ENCODE results near the gene SUN2.

SUN2 gene

GRCh38 chr22:38788846-38789245, 33.0 kb upstream of the SUN2 start:
- peaks cover 7% of the 10 kb centered on the region for H3K4me1 Mint-ChIP-seq
- no peak overlapping the region for H3K27ac Mint-ChIP-seq (ENCODE audit: low read depth)
- ATAC-seq (replicated peaks; ENCODE audit: extremely low read depth, poor library complexity, severe bottlenecking) (no peak), DNase-seq (ENCODE audit: low spot score in 2 of 2) (no peak)
- no peaks in the 10 kb centered on the region for H3K27me3 Mint-ChIP-seq
- H3K36me3 Mint-ChIP-seq (ENCODE audit: insufficient read depth), result peaks cover 1% of the 10 kb centered on the region
- no peak overlapping the region for H3K4me3 Mint-ChIP-seq
- no peaks in the 10 kb centered on the region for H3K9me3 Mint-ChIP-seq

GRCh38 chr22:38788021-38788816, 32.4 kb upstream of the SUN2 start:
- Mint-ChIP-seq H3K9me3 (no peaks in the 10 kb centered on the region), H3K27me3 (no peaks in the 10 kb centered on the region), H3K27ac (ENCODE audit: low read depth) (no peak overlapping the region), H3K36me3 (ENCODE audit: insufficient read depth) (peaks cover 1% of the 10 kb centered on the region), H3K4me1 (peaks cover 7% of the 10 kb centered on the region), H3K4me3 (no peak overlapping the region)
- DNase-seq (ENCODE audit: low spot score in 2 of 2), result no peak
- ATAC-seq (replicated peaks; ENCODE audit: extremely low read depth, poor library complexity, severe bottlenecking), result no peak

GRCh38 chr22:38786631-38787030, 30.8 kb upstream of the SUN2 start:
- no peak for DNase-seq (ENCODE audit: low spot score in 2 of 2)
- H3K4me1 Mint-ChIP-seq, result peaks cover 7% of the 10 kb centered on the region
- no peak overlapping the region for H3K27ac Mint-ChIP-seq (ENCODE audit: low read depth)
- peaks cover 1% of the 10 kb centered on the region for H3K36me3 Mint-ChIP-seq (ENCODE audit: insufficient read depth)
- no peak for ATAC-seq (replicated peaks; ENCODE audit: extremely low read depth, poor library complexity, severe bottlenecking)
- no peak overlapping the region for H3K4me3 Mint-ChIP-seq
- no peaks in the 10 kb centered on the region for H3K9me3 Mint-ChIP-seq
- H3K27me3 Mint-ChIP-seq, result no peaks in the 10 kb centered on the region

- DNase-seq (ENCODE audit: low spot score in 2 of 2) (no peak), ATAC-seq (replicated peaks; ENCODE audit: extremely low read depth, poor library complexity, severe bottlenecking) (no peak)
- no peak overlapping the region for H3K4me3 Mint-ChIP-seq
- H3K27ac Mint-ChIP-seq (ENCODE audit: low read depth), result no peak overlapping the region
- H3K27me3 Mint-ChIP-seq, result no peaks in the 10 kb centered on the region
- H3K9me3 Mint-ChIP-seq, result no peaks in the 10 kb centered on the region
- H3K4me1 Mint-ChIP-seq, result peaks cover 7% of the 10 kb centered on the region
- peaks cover 1% of the 10 kb centered on the region for H3K36me3 Mint-ChIP-seq (ENCODE audit: insufficient read depth)
Measured at GRCh38 chr22:38784856-38785255, 29.1 kb upstream of the SUN2 start.

GRCh38 chr22:38784035-38784434, 28.2 kb upstream of the SUN2 start:
- no peaks in the 10 kb centered on the region for H3K27me3 Mint-ChIP-seq
- H3K4me1 Mint-ChIP-seq, result peaks cover 7% of the 10 kb centered on the region
- ATAC-seq (replicated peaks; ENCODE audit: extremely low read depth, poor library complexity, severe bottlenecking) (no peak), DNase-seq (ENCODE audit: low spot score in 2 of 2) (no peak)
- H3K27ac Mint-ChIP-seq (ENCODE audit: low read depth), result no peak overlapping the region
- H3K4me3 Mint-ChIP-seq, result no peak overlapping the region
- peaks cover 1% of the 10 kb centered on the region for H3K36me3 Mint-ChIP-seq (ENCODE audit: insufficient read depth)
- no peaks in the 10 kb centered on the region for H3K9me3 Mint-ChIP-seq

GRCh38 chr22:38783095-38783615, 27.4 kb upstream of the SUN2 start:
- ATAC-seq (replicated peaks; ENCODE audit: extremely low read depth, poor library complexity, severe bottlenecking) (no peak), DNase-seq (ENCODE audit: low spot score in 2 of 2) (no peak)
- H3K4me3 Mint-ChIP-seq, result no peak overlapping the region
- peaks cover 1% of the 10 kb centered on the region for H3K36me3 Mint-ChIP-seq (ENCODE audit: insufficient read depth)
- H3K4me1 Mint-ChIP-seq, result peaks cover 7% of the 10 kb centered on the region
- H3K9me3 Mint-ChIP-seq, result no peaks in the 10 kb centered on the region
- no peak overlapping the region for H3K27ac Mint-ChIP-seq (ENCODE audit: low read depth)
- no peaks in the 10 kb centered on the region for H3K27me3 Mint-ChIP-seq

GRCh38 chr22:38782402-38783094, 26.8 kb upstream of the SUN2 start:
- no peaks in the 10 kb centered on the region for H3K27me3 Mint-ChIP-seq
- DNase-seq (ENCODE audit: low spot score in 2 of 2), result no peak
- peaks cover 7% of the 10 kb centered on the region for H3K4me1 Mint-ChIP-seq
- H3K4me3 Mint-ChIP-seq, result no peak overlapping the region
- peaks cover 1% of the 10 kb centered on the region for H3K36me3 Mint-ChIP-seq (ENCODE audit: insufficient read depth)
- no peaks in the 10 kb centered on the region for H3K9me3 Mint-ChIP-seq
- no peak overlapping the region for H3K27ac Mint-ChIP-seq (ENCODE audit: low read depth)
- ATAC-seq (replicated peaks; ENCODE audit: extremely low read depth, poor library complexity, severe bottlenecking), result no peak

- peaks cover 7% of the 10 kb centered on the region for H3K4me1 Mint-ChIP-seq
- DNase-seq (ENCODE audit: low spot score in 2 of 2) (no peak), ATAC-seq (replicated peaks; ENCODE audit: extremely low read depth, poor library complexity, severe bottlenecking) (no peak)
- H3K27ac Mint-ChIP-seq (ENCODE audit: low read depth), result no peak overlapping the region
- no peaks in the 10 kb centered on the region for H3K9me3 Mint-ChIP-seq
- no peaks in the 10 kb centered on the region for H3K27me3 Mint-ChIP-seq
- no peaks in the 10 kb centered on the region for H3K36me3 Mint-ChIP-seq (ENCODE audit: insufficient read depth)
- H3K4me3 Mint-ChIP-seq, result no peak overlapping the region
Measured at GRCh38 chr22:38781033-38781432, 25.2 kb upstream of the SUN2 start.

GRCh38 chr22:38777087-38777671, 21.4 kb upstream of the SUN2 start:
- DNase-seq (ENCODE audit: low spot score in 2 of 2), result no peak
- no peak overlapping the region for H3K27ac Mint-ChIP-seq (ENCODE audit: low read depth)
- H3K4me3 Mint-ChIP-seq, result no peak overlapping the region

GRCh38 chr22:38776086-38776485, 20.3 kb upstream of the SUN2 start:
- H3K27me3 Mint-ChIP-seq, result no peaks in the 10 kb centered on the region
- H3K9me3 Mint-ChIP-seq, result no peaks in the 10 kb centered on the region
- no peaks in the 10 kb centered on the region for H3K4me1 Mint-ChIP-seq
- H3K36me3 Mint-ChIP-seq (ENCODE audit: insufficient read depth), result no peaks in the 10 kb centered on the region
- no peak for DNase-seq (ENCODE audit: low spot score in 2 of 2)
- no peak overlapping the region for H3K27ac Mint-ChIP-seq (ENCODE audit: low read depth)
- no peak for ATAC-seq (replicated peaks; ENCODE audit: extremely low read depth, poor library complexity, severe bottlenecking)
- H3K4me3 Mint-ChIP-seq, result no peak overlapping the region

More at GRCh38 chr22:38777087-38777671, 21.4 kb upstream of the SUN2 start:
- Mint-ChIP-seq H3K36me3 (ENCODE audit: insufficient read depth) (no peaks in the 10 kb centered on the region), H3K27me3 (no peaks in the 10 kb centered on the region), H3K4me1 (no peaks in the 10 kb centered on the region), H3K9me3 (no peaks in the 10 kb centered on the region)
- ATAC-seq (replicated peaks; ENCODE audit: extremely low read depth, poor library complexity, severe bottlenecking), result no peak

GRCh38 chr22:38775656-38776055, 19.9 kb upstream of the SUN2 start:
- no peaks in the 10 kb centered on the region for H3K36me3 Mint-ChIP-seq (ENCODE audit: insufficient read depth)
- H3K27ac Mint-ChIP-seq (ENCODE audit: low read depth), result no peak overlapping the region
- H3K4me3 Mint-ChIP-seq, result no peak overlapping the region
- H3K9me3 Mint-ChIP-seq, result no peaks in the 10 kb centered on the region
- no peaks in the 10 kb centered on the region for H3K27me3 Mint-ChIP-seq
- ATAC-seq (replicated peaks; ENCODE audit: extremely low read depth, poor library complexity, severe bottlenecking), result no peak
- H3K4me1 Mint-ChIP-seq, result no peaks in the 10 kb centered on the region
- DNase-seq (ENCODE audit: low spot score in 2 of 2), result no peak

- no peaks in the 10 kb centered on the region for H3K9me3 Mint-ChIP-seq
- no peak overlapping the region for H3K27ac Mint-ChIP-seq (ENCODE audit: low read depth)
- H3K27me3 Mint-ChIP-seq, result no peaks in the 10 kb centered on the region
- no peak for ATAC-seq (replicated peaks; ENCODE audit: extremely low read depth, poor library complexity, severe bottlenecking)
- no peaks in the 10 kb centered on the region for H3K4me1 Mint-ChIP-seq
- no peak overlapping the region for H3K4me3 Mint-ChIP-seq
- no peaks in the 10 kb centered on the region for H3K36me3 Mint-ChIP-seq (ENCODE audit: insufficient read depth)
- no peak for DNase-seq (ENCODE audit: low spot score in 2 of 2)
Measured at GRCh38 chr22:38774496-38775166, 18.8 kb upstream of the SUN2 start.

All from central memory CD8-positive, alpha-beta T cell (primary cell).